ENCODE results near the gene UBQLN2.
"Not testable (repeated sequence)": the region's sequence is repeated elsewhere in the genome, so short reads cannot be mapped to it uniquely, and the experiment has no call there.

Gene UBQLN2

GRCh38 chrX:56563231-56564161, at the start of gene UBQLN2:
TSS of gene UBQLN2 (plus strand) at chrX:56563627. CDS start at chrX:56563874, 247 bp downstream.
- no peaks in the 10 kb centered on the region for H3K9me3 ChIP-seq (ENCODE audit: control insufficient read depth in 1 of 2, low read length in 2 of 2)
- no peaks in the 10 kb centered on the region for H3K27me3 ChIP-seq (ENCODE audit: control insufficient read depth in 1 of 2, insufficient read depth in 2 of 2, low read length in 2 of 2)
- no peaks in the 10 kb centered on the region for H3K36me3 ChIP-seq (ENCODE audit: control insufficient read depth in 1 of 2, insufficient read depth in 2 of 2, low read length in 2 of 2)
- H3K27ac ChIP-seq (ENCODE audit: low read depth, low read length): peak within 1 kb of the TSS; percentile 90
- H3K4me3 ChIP-seq (ENCODE audit: low read depth in 1 of 2, low read length in 2 of 2): peak within 1 kb of the TSS; percentile 84 to 94
- no peaks in the 10 kb centered on the region for H3K4me1 ChIP-seq (ENCODE audit: control insufficient read depth in 1 of 2, insufficient read depth in 2 of 2, low read length in 2 of 2)
- H3K9ac ChIP-seq (ENCODE audit: low read depth in 1 of 2, low read length in 2 of 2): peak within 1 kb of the TSS; percentile 89 to 92

- no peak overlapping the region for H3K9ac ChIP-seq (ENCODE audit: low read depth in 1 of 2, low read length in 2 of 2)
- no peaks in the 10 kb centered on the region for H3K36me3 ChIP-seq (ENCODE audit: control insufficient read depth in 1 of 2, insufficient read depth in 2 of 2, low read length in 2 of 2)
- H3K4me1 ChIP-seq (ENCODE audit: control insufficient read depth in 1 of 2, insufficient read depth in 2 of 2, low read length in 2 of 2): no peaks in the 10 kb centered on the region
- H3K27me3 ChIP-seq (ENCODE audit: control insufficient read depth in 1 of 2, insufficient read depth in 2 of 2, low read length in 2 of 2): no peaks in the 10 kb centered on the region
- no peak overlapping the region for H3K27ac ChIP-seq (ENCODE audit: low read depth, low read length)
- H3K4me3 ChIP-seq (ENCODE audit: low read depth in 1 of 2, low read length in 2 of 2): no peak overlapping the region
- H3K9me3 ChIP-seq (ENCODE audit: control insufficient read depth in 1 of 2, low read length in 2 of 2): no peaks in the 10 kb centered on the region
Measured at GRCh38 chrX:56519642-56520041, 43.8 kb upstream of the UBQLN2 start.

- not testable (repeated sequence) for H3K27me3 ChIP-seq (ENCODE audit: control insufficient read depth in 1 of 2, insufficient read depth in 2 of 2, low read length in 2 of 2); H3K4me1 ChIP-seq (ENCODE audit: control insufficient read depth in 1 of 2, insufficient read depth in 2 of 2, low read length in 2 of 2); H3K36me3 ChIP-seq (ENCODE audit: control insufficient read depth in 1 of 2, insufficient read depth in 2 of 2, low read length in 2 of 2); H3K4me3 ChIP-seq (ENCODE audit: low read depth in 1 of 2, low read length in 2 of 2); H3K9ac ChIP-seq (ENCODE audit: low read depth in 1 of 2, low read length in 2 of 2); H3K27ac ChIP-seq (ENCODE audit: low read depth, low read length); H3K9me3 ChIP-seq (ENCODE audit: control insufficient read depth in 1 of 2, low read length in 2 of 2)
Measured at GRCh38 chrX:56529482-56530007, 33.9 kb upstream of the UBQLN2 start.

GRCh38 chrX:56530011-56530410, 33.4 kb upstream of the UBQLN2 start:
- Histone ChIP-seq H3K9me3 (ENCODE audit: control insufficient read depth in 1 of 2, low read length in 2 of 2) (no peaks in the 10 kb centered on the region), H3K4me1 (ENCODE audit: control insufficient read depth in 1 of 2, insufficient read depth in 2 of 2, low read length in 2 of 2) (no peaks in the 10 kb centered on the region), H3K9ac (ENCODE audit: low read depth in 1 of 2, low read length in 2 of 2) (no peak overlapping the region), H3K27me3 (ENCODE audit: control insufficient read depth in 1 of 2, insufficient read depth in 2 of 2, low read length in 2 of 2) (no peaks in the 10 kb centered on the region), H3K27ac (ENCODE audit: low read depth, low read length) (no peak overlapping the region), H3K4me3 (ENCODE audit: low read depth in 1 of 2, low read length in 2 of 2) (no peak overlapping the region), H3K36me3 (ENCODE audit: control insufficient read depth in 1 of 2, insufficient read depth in 2 of 2, low read length in 2 of 2) (no peaks in the 10 kb centered on the region)

- Histone ChIP-seq H3K4me3 (ENCODE audit: low read depth in 1 of 2, low read length in 2 of 2) (no peak overlapping the region), H3K27me3 (ENCODE audit: control insufficient read depth in 1 of 2, insufficient read depth in 2 of 2, low read length in 2 of 2) (no peaks in the 10 kb centered on the region), H3K9me3 (ENCODE audit: control insufficient read depth in 1 of 2, low read length in 2 of 2) (no peaks in the 10 kb centered on the region), H3K4me1 (ENCODE audit: control insufficient read depth in 1 of 2, insufficient read depth in 2 of 2, low read length in 2 of 2) (no peaks in the 10 kb centered on the region), H3K36me3 (ENCODE audit: control insufficient read depth in 1 of 2, insufficient read depth in 2 of 2, low read length in 2 of 2) (no peaks in the 10 kb centered on the region), H3K9ac (ENCODE audit: low read depth in 1 of 2, low read length in 2 of 2) (no peak overlapping the region), H3K27ac (ENCODE audit: low read depth, low read length) (no peak overlapping the region)
Measured at GRCh38 chrX:56550667-56551066, 12.8 kb upstream of the UBQLN2 start.

- Histone ChIP-seq H3K36me3 (ENCODE audit: control insufficient read depth in 1 of 2, insufficient read depth in 2 of 2, low read length in 2 of 2) (no peaks in the 10 kb centered on the region), H3K9ac (ENCODE audit: low read depth in 1 of 2, low read length in 2 of 2) (no peak overlapping the region), H3K4me1 (ENCODE audit: control insufficient read depth in 1 of 2, insufficient read depth in 2 of 2, low read length in 2 of 2) (no peaks in the 10 kb centered on the region), H3K27me3 (ENCODE audit: control insufficient read depth in 1 of 2, insufficient read depth in 2 of 2, low read length in 2 of 2) (no peaks in the 10 kb centered on the region), H3K4me3 (ENCODE audit: low read depth in 1 of 2, low read length in 2 of 2) (no peak overlapping the region), H3K9me3 (ENCODE audit: control insufficient read depth in 1 of 2, low read length in 2 of 2) (no peaks in the 10 kb centered on the region), H3K27ac (ENCODE audit: low read depth, low read length) (no peak overlapping the region)
Measured at GRCh38 chrX:56554870-56555269, 8.6 kb upstream of the UBQLN2 start.

- Histone ChIP-seq H3K27me3 (ENCODE audit: control insufficient read depth in 1 of 2, insufficient read depth in 2 of 2, low read length in 2 of 2) (no peaks in the 10 kb centered on the region), H3K36me3 (ENCODE audit: control insufficient read depth in 1 of 2, insufficient read depth in 2 of 2, low read length in 2 of 2) (no peaks in the 10 kb centered on the region), H3K27ac (ENCODE audit: low read depth, low read length) (no peak overlapping the region), H3K4me3 (ENCODE audit: low read depth in 1 of 2, low read length in 2 of 2) (no peak overlapping the region), H3K4me1 (ENCODE audit: control insufficient read depth in 1 of 2, insufficient read depth in 2 of 2, low read length in 2 of 2) (no peaks in the 10 kb centered on the region), H3K9ac (ENCODE audit: low read depth in 1 of 2, low read length in 2 of 2) (no peak overlapping the region), H3K9me3 (ENCODE audit: control insufficient read depth in 1 of 2, low read length in 2 of 2) (no peaks in the 10 kb centered on the region)
Measured at GRCh38 chrX:56557376-56557929, 6.0 kb upstream of the UBQLN2 start.

- Histone ChIP-seq H3K4me1 (ENCODE audit: control insufficient read depth in 1 of 2, insufficient read depth in 2 of 2, low read length in 2 of 2) (peaks cover 0 to 4% of the 10 kb centered on the region in 2 donors), H3K27ac (ENCODE audit: low read depth, low read length) (peak overlapping the region; percentile 90), H3K4me3 (ENCODE audit: low read depth in 1 of 2, low read length in 2 of 2) (peak overlapping the region; percentile 84 to 94), H3K9me3 (ENCODE audit: control insufficient read depth in 1 of 2, low read length in 2 of 2) (no peaks in the 10 kb centered on the region), H3K36me3 (ENCODE audit: control insufficient read depth in 1 of 2, insufficient read depth in 2 of 2, low read length in 2 of 2) (no peaks in the 10 kb centered on the region), H3K27me3 (ENCODE audit: control insufficient read depth in 1 of 2, insufficient read depth in 2 of 2, low read length in 2 of 2) (no peaks in the 10 kb centered on the region), H3K9ac (ENCODE audit: low read depth in 1 of 2, low read length in 2 of 2) (peak overlapping the region; percentile 89 to 92)
Measured at GRCh38 chrX:56564164-56564885, 898 bp downstream of the UBQLN2 start.

- no peaks in the 10 kb centered on the region for H3K36me3 ChIP-seq (ENCODE audit: control insufficient read depth in 1 of 2, insufficient read depth in 2 of 2, low read length in 2 of 2)
- peak overlapping the region; percentile 84 to 94 for H3K4me3 ChIP-seq (ENCODE audit: low read depth in 1 of 2, low read length in 2 of 2)
- H3K27me3 ChIP-seq (ENCODE audit: control insufficient read depth in 1 of 2, insufficient read depth in 2 of 2, low read length in 2 of 2): no peaks in the 10 kb centered on the region
- peak overlapping the region; percentile 89 to 92 for H3K9ac ChIP-seq (ENCODE audit: low read depth in 1 of 2, low read length in 2 of 2)
- no peak overlapping the region for H3K27ac ChIP-seq (ENCODE audit: low read depth, low read length)
- H3K4me1 ChIP-seq (ENCODE audit: control insufficient read depth in 1 of 2, insufficient read depth in 2 of 2, low read length in 2 of 2): peaks cover 0 to 4% of the 10 kb centered on the region in 2 donors
- H3K9me3 ChIP-seq (ENCODE audit: control insufficient read depth in 1 of 2, low read length in 2 of 2): no peaks in the 10 kb centered on the region
Measured at GRCh38 chrX:56564921-56565840, 1.8 kb downstream of the UBQLN2 start.

Data from duodenal mucosa (tissue), 2 donors.